Kidney (tissue), 14 donors: Measurements from ENCODE around the gene KRT6A. TPM values are rescaled to one million over a fixed set of nuclear protein-coding genes. Genes with fewer than 3 reads are reported as not detected.

Source experiments
- DNase-seq, 5 donors: peaks; one replicate each; pipeline ENCODE4 v3.0.0-alpha.2; 2013 to 2020
- FAIRE-seq: peaks from 2 replicates; lab custom pipeline; 2012; peaks lifted over from hg19 to GRCh38; lab: Jason Lieb, UNC
- H3K27ac ChIP-seq, 2 donors: one replicate each; pipeline ENCODE4 v1.7.0; 2013; ENCODE audit warnings: low read depth in 2 of 2, low read length in 2 of 2, inconsistent platforms in 1 of 2
- H3K27me3 ChIP-seq: one replicate; pipeline ENCODE4 v1.7.1; 2013; ENCODE audit warnings: low read length, inconsistent platforms; ENCODE audit not compliant: control insufficient read depth, insufficient read depth
- H3K36me3 ChIP-seq, 3 donors: one replicate each; pipeline versions ENCODE4 v1.7.0 to v1.7.1; 2013; ENCODE audit warnings: low read length in 3 of 3, control low read depth in 1 of 3, inconsistent platforms in 1 of 3; ENCODE audit not compliant: insufficient read depth in 3 of 3, control insufficient read depth in 2 of 3
- H3K4me1 ChIP-seq, 3 donors: one replicate each; pipeline versions ENCODE4 v1.7.0 to v1.7.1; 2013; ENCODE audit warnings: low read length in 3 of 3, inconsistent platforms in 1 of 3, low read depth in 1 of 3; ENCODE audit not compliant: control insufficient read depth in 2 of 3, insufficient read depth in 2 of 3
- H3K4me3 ChIP-seq, 3 donors: one replicate each; pipeline versions ENCODE4 v1.7.0 to v1.8.1; 2013; ENCODE audit warnings: low read length in 3 of 3, control low read depth in 1 of 3, inconsistent platforms in 1 of 3
- H3K9ac ChIP-seq, 3 donors: one replicate each; pipeline versions ENCODE4 v1.7.0 to v1.7.1; 2013; ENCODE audit warnings: low read length in 3 of 3, control low read depth in 1 of 3, inconsistent platforms in 1 of 3
- H3K9me3 ChIP-seq, 3 donors: one replicate each; pipeline versions ENCODE4 v1.7.0 to v1.7.1; 2013; ENCODE audit warnings: low read length in 3 of 3, control low read depth in 1 of 3, inconsistent platforms in 1 of 3; ENCODE audit not compliant: control insufficient read depth in 2 of 3, insufficient read depth in 1 of 3
- CTCF ChIP-seq: IDR thresholded peaks from 3 replicates; pipeline ENCODE4 v1.5.1; 2012; ENCODE audit warnings: mild to moderate bottlenecking, moderate library complexity, borderline replicate concordance; ENCODE audit not compliant: insufficient read depth; ENCODE audit errors: extremely low read depth
- intact Hi-C: fragments of 100-400 bp; cut with DNase I; formaldehyde crosslinking; loops from one replicate; pipeline ENCODE4 v1.11.1; 2022
- polyA plus RNA-seq: library from polyadenylated mRNA; stranded (reverse); fragments of 350-450 nt; fragmentation: Illumina TruSeq; extraction: RNeasy Lipid Tissue Mini Kit (QIAGEN cat#74804); gene quantifications from one replicate; pipeline ENCODE4 v1.2.3, GENCODE V29; 2014; ENCODE audit warnings: low read depth, low replicate concordance; ENCODE audit not compliant: insufficient read depth
- total RNA-seq: library from RNA; stranded (reverse); fragmentation: NEBNext Ultra II Directional; extraction: Animal tissue kit (Norgen Biotek cat#: 25700); gene quantifications from one replicate; pipeline ENCODE4 v1.2.1, GENCODE V29; 2021
- donor health status: control.
- donor health status: control.
- donor health status: control.
- donor health status: control.
- donor health status: control.
- donor health status: DM: yes; HTN: yes; CAD: no.
- donor health status: Normal renal cell carcinoma (clear cell type).

KRT6A gene
- total and polyA plus RNA-seq, 2 donors from 2014 or later = not detected

DNA sequence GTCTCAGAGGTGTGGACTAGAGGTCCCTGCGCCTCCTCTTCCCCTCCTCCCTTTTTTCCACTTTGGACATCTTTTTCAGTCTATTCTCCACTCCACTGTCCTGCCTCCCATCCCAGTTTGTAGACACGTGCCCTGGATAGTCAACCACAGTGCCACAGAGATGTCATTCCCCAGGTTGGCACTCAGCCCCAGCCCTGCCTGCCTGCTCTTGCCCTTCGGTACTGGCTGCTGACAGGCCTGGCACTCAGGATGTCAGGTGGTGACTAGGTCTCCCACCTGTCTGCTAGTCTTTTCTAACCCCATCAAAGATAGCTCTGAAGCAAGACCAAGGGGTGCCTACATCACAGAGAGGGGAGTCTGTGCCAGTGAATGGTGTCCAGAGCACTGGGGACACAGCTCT, 44.0 kb upstream of the KRT6A start:
- no peak for TF ChIP-seq CTCF
- no peak overlapping the region for H3K9ac ChIP-seq
- H3K4me1 ChIP-seq = no peaks in the 10 kb centered on the region
- DNase-seq (no peak), FAIRE-seq (no peak)
- H3K9me3 ChIP-seq = no peaks in the 10 kb centered on the region
- no peaks in the 10 kb centered on the region for H3K36me3 ChIP-seq
- no peak overlapping the region for H3K27ac ChIP-seq
- intact Hi-C loops = no loop called here
- no peaks in the 10 kb centered on the region for H3K27me3 ChIP-seq
- H3K4me3 ChIP-seq = no peak overlapping the region

- H3K36me3 ChIP-seq = no peaks in the 10 kb centered on the region
- H3K27ac ChIP-seq = no peak overlapping the region
- intact Hi-C loops = no loop called here
- H3K4me3 ChIP-seq = no peak overlapping the region
- H3K9ac ChIP-seq = no peak overlapping the region
- no peaks in the 10 kb centered on the region for H3K9me3 ChIP-seq
- FAIRE-seq (no peak), DNase-seq (no peak)
- H3K27me3 ChIP-seq = no peaks in the 10 kb centered on the region
- no peaks in the 10 kb centered on the region for H3K4me1 ChIP-seq
- no peak for TF ChIP-seq CTCF
Observed at GRCh38 chr12:52535574-52535973, 42.5 kb upstream of the KRT6A start.

GRCh38 chr12:52534482-52534881, 41.4 kb upstream of the KRT6A start:
- H3K27me3 ChIP-seq = no peaks in the 10 kb centered on the region
- H3K27ac ChIP-seq = no peak overlapping the region
- FAIRE-seq (no peak), DNase-seq (no peak)
- TF ChIP-seq CTCF = no peak
- intact Hi-C loops = no loop called here
- no peaks in the 10 kb centered on the region for H3K9me3 ChIP-seq
- H3K9ac ChIP-seq = no peak overlapping the region
- H3K4me3 ChIP-seq = no peak overlapping the region
- no peaks in the 10 kb centered on the region for H3K4me1 ChIP-seq
- no peaks in the 10 kb centered on the region for H3K36me3 ChIP-seq

DNA sequence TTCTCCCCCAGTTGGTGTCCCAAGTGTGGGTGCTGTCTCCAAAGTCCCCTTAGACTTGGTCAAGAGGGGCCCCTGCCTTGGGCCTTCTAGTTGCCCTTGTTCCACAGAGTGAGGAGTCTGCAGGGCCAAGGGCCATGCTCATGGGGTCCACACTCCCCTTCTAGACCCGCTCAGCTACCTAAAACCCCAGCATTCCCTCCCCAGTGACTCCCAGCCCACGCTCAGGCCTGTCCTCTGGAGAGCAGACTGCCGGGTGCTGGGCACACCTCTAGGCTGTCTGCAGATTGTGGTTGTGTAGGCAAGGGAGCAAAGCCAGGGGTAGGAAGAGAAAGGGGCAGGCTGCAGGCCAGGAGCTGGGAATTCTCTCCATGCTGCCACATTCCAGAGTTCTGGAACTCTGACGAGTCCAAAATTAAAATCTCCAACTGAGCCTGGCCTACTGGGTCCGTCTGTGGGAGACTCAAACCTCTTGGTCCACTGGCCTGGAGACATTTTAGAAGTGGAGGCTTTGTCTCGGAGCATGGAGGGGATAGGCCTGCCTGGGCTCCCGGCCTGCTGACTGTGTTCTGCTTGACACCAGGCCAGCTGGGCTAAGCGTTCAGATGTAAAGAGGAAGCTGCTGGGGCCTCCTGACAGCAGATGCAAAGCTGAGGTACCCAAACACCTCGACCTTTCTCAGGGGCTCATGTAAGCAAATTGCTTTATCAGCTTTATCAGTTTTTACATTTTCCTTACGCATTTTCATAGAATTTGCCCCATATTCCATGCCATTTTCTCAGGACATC, 40.8 kb upstream of the KRT6A start:
- no peak for TF ChIP-seq CTCF
- no peak overlapping the region for H3K4me3 ChIP-seq
- H3K4me1 ChIP-seq = no peaks in the 10 kb centered on the region
- H3K9me3 ChIP-seq = no peaks in the 10 kb centered on the region
- H3K27me3 ChIP-seq = no peaks in the 10 kb centered on the region
- no peak overlapping the region for H3K9ac ChIP-seq
- FAIRE-seq = no peak
- H3K27ac ChIP-seq = no peak overlapping the region
- H3K36me3 ChIP-seq = no peaks in the 10 kb centered on the region
- DNase-seq = no peak
- intact Hi-C loops = no loop called here
